ENCODE measurements around the gene LIPN.

GRCh38 chr10:88828310-88828709, 68.5 kb downstream of the LIPN start:
- TF ChIP-seq POLR2A (IDR thresholded peaks at IDR 0.05) (no peak), CTCF (IDR thresholded peaks at IDR 0.05) (no peak)

Measured in breast epithelium (tissue), 3 donors.